GM19023 (cell line): Measurements from ENCODE around the gene FSTL4.

Experiments
- ATAC-seq: cut with Tn5 transposase; IDR thresholded peaks from one replicate; pipeline ENCODE4 v1.9.1; 2021; ENCODE audit warnings: mild to moderate bottlenecking, moderate library complexity; ENCODE audit not compliant: unreplicated experiment

The FSTL4 gene

GRCh38 chr5:133611357-133612248 lies 738 bp downstream of the FSTL4 start:
- no peak for ATAC-seq

- no peak for ATAC-seq
Observed at GRCh38 chr5:133610489-133611356, 1.6 kb downstream of the FSTL4 start.

GRCh38 chr5:133607451-133607850 lies 4.9 kb downstream of the FSTL4 start:
- no peak for ATAC-seq

- no peak for ATAC-seq
Observed at GRCh38 chr5:133606835-133607234, 5.5 kb downstream of the FSTL4 start.

GRCh38 chr5:133605323-133605722 lies 7.0 kb downstream of the FSTL4 start:
- ATAC-seq: no peak

GRCh38 chr5:133603711-133604110 lies 8.6 kb downstream of the FSTL4 start:
- no peak for ATAC-seq

GRCh38 chr5:133602835-133603380 lies 9.4 kb downstream of the FSTL4 start:
- no peak for ATAC-seq

- no peak for ATAC-seq
Observed at GRCh38 chr5:133599600-133599999, 12.7 kb downstream of the FSTL4 start.

- ATAC-seq: no peak
Observed at GRCh38 chr5:133599044-133599443, 13.3 kb downstream of the FSTL4 start.

- no peak for ATAC-seq
Observed at GRCh38 chr5:133596049-133596448, 16.3 kb downstream of the FSTL4 start.

GRCh38 chr5:133595465-133595864 lies 16.9 kb downstream of the FSTL4 start:
- no peak for ATAC-seq

- ATAC-seq: no peak
Observed at GRCh38 chr5:133589286-133589685, 23.1 kb downstream of the FSTL4 start.

- no peak for ATAC-seq
Observed at GRCh38 chr5:133582971-133583370, 29.4 kb downstream of the FSTL4 start.

GRCh38 chr5:133581918-133582317 lies 30.4 kb downstream of the FSTL4 start:
- no peak for ATAC-seq

GRCh38 chr5:133581348-133581747 lies 31.0 kb downstream of the FSTL4 start:
- ATAC-seq: no peak

GRCh38 chr5:133580618-133581017 lies 31.7 kb downstream of the FSTL4 start:
- no peak for ATAC-seq

- ATAC-seq: no peak
Observed at GRCh38 chr5:133579766-133580165, 32.6 kb downstream of the FSTL4 start.

GRCh38 chr5:133569347-133569746 lies 43.0 kb downstream of the FSTL4 start:
- no peak for ATAC-seq

GRCh38 chr5:133565993-133566392 lies 46.3 kb downstream of the FSTL4 start:
- ATAC-seq: no peak

GRCh38 chr5:133564921-133565565 lies 47.3 kb downstream of the FSTL4 start:
- no peak for ATAC-seq

- no peak for ATAC-seq
Observed at GRCh38 chr5:133562554-133562953, 49.8 kb downstream of the FSTL4 start.
